Neural cell (in vitro differentiated cells): ENCODE data around the gene WDFY3.

ENCODE experiments used
- EZH2 ChIP-seq: fragments of 200-600, 300-800 bp; shearing (Covaris generic), sonication (generic); IDR thresholded peaks from 2 replicates; pipeline ENCODE4 v1.6.1; 2014; ENCODE audit warnings: antibody characterized with exemption, low read length, borderline replicate concordance, mild to moderate bottlenecking; ENCODE audit not compliant: insufficient read depth, poor library complexity, severe bottlenecking
- POLR2AphosphoS5 ChIP-seq: IDR thresholded peaks from 2 replicates; pipeline ENCODE4 v1.6.1; 2012
- RAD21 ChIP-seq: fragments of 450-650 bp; conservative IDR thresholded peaks from 2 replicates; pipeline ENCODE4 v1.6.1; 2014; ENCODE audit warnings: antibody characterized with exemption, mild to moderate bottlenecking, moderate library complexity
- REST ChIP-seq: IDR thresholded peaks from 2 replicates; pipeline ENCODE4 v1.6.1; 2012; ENCODE audit warnings: borderline replicate concordance
- SMC3 ChIP-seq: fragments of 450-650 bp; conservative IDR thresholded peaks from 2 replicates; pipeline ENCODE4 v1.6.1; 2014; ENCODE audit warnings: antibody characterized with exemption, mild to moderate bottlenecking, moderate library complexity; ENCODE audit not compliant: poor library complexity
- TAF1 ChIP-seq: IDR thresholded peaks from 2 replicates; pipeline ENCODE4 v1.6.1; 2012; ENCODE audit warnings: low read depth
- TF ChIP-seq, protein P1 (sequence below): fragments of 450-650 bp; IDR thresholded peaks from 2 replicates; pipeline ENCODE4 v1.5.1; 2014; ENCODE audit warnings: antibody characterized with exemption, mild to moderate bottlenecking, moderate library complexity; ENCODE audit not compliant: poor library complexity, severe bottlenecking

DNA sequence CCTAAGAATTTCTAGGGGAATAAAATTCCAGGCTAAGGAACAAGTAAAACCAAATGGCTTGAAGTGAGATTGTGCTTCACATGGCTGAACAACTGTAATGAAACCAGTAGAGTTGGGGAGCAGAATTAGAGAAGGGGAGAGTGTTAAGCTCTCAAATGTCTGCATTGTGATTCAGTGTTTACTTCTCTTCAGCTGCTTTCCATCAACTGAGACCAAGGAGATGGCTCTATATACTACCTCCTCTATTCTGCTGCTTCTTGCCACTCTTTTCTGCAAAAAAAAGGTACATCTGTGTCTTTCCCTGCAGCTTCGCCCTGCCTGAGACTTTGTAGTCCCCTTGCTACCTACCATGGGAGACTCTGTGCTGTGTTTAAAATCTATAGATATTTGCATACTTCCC, 73.5 kb downstream of the WDFY3 start:
- TF ChIP-seq POLR2AphosphoS5 (no peak), REST (no peak), RAD21 (no peak), EZH2 (no peak), SMC3 (no peak), TAF1 (no peak)
- TF ChIP-seq, protein P1, sequence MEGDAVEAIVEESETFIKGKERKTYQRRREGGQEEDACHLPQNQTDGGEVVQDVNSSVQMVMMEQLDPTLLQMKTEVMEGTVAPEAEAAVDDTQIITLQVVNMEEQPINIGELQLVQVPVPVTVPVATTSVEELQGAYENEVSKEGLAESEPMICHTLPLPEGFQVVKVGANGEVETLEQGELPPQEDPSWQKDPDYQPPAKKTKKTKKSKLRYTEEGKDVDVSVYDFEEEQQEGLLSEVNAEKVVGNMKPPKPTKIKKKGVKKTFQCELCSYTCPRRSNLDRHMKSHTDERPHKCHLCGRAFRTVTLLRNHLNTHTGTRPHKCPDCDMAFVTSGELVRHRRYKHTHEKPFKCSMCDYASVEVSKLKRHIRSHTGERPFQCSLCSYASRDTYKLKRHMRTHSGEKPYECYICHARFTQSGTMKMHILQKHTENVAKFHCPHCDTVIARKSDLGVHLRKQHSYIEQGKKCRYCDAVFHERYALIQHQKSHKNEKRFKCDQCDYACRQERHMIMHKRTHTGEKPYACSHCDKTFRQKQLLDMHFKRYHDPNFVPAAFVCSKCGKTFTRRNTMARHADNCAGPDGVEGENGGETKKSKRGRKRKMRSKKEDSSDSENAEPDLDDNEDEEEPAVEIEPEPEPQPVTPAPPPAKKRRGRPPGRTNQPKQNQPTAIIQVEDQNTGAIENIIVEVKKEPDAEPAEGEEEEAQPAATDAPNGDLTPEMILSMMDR, result no peak
